ENCODE results near the gene GSS.

GSS gene

GRCh38 chr20:34955231-34956040, at the start of gene GSS, which contains the start of gene MYH7B:
TSS of gene GSS (minus strand) at chr20:34955806. CDS start at chr20:34951852, 3,954 bp downstream.
TSS of gene MYH7B (plus strand) at chr20:34955868. CDS start at chr20:34978006, 22,138 bp downstream.
- DNase-seq (ENCODE audit: low read depth in 2 of 2): peak; percentile 93 to 98

DNA sequence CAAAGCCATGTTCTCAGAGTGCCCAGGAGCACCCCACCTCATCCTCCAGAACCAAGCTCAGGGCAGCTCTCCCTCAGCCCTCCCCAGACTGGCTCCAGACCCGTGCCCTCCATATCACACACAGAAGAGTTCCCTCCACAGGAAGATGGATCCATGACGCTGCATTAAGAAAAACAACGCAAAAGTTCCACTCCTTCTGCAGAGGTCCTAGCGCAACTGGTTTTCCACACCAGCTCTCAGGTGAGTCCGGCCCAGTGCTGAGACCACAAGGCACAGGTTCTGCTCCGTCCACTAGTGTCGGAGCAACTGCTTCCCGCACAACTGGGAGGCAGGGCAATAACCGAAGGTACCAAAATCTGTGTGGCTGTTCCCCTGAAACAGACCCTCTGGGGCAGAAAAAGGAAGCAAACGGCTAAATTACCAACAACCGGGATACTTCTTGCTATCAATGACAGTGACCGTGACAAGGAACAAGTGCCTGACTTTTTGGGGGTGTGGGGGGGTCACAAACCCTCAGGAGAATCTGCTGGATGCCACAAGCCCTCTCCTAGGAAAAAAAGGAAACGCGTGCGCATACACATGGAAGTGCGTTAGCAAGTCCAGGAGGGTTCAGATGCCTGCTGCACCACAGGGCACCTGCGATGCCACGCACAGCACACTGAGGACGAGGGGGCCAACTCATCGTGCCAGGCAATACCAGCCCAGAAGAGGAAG, 49.3 kb upstream of the GSS start:
- no peak for DNase-seq (ENCODE audit: low read depth in 2 of 2)

DNA sequence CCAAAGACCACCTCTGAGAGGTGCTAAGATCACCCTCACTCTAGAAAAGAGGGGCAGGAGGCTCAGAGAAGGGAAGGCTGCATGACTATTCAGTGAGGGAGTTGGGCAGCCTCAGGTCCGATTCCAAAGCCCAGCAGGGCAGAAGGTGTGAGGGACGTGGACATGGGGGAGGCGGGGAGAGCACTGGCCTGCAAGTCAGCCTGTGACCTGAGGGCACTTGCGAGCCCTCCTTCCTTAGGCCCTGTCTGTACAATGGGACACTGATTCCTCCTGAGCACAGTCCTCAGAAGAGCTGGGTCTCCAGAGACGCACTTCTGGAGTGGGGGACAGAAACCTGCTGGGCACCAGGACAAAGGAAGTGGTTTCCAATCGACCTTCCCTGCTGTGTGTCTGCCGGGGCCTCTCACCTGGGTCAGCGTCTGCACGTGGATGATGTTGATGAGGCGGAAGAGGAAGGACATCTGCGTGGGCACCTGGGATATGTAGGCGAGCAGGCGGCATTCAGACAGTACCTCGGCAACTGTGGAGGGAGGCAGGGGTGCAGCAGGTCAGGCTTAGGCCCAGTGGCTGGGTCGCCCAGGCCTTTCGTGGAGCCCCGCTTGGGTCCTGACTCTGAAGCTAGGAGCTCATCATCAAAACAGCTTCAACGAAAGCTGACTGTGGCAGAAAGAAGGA, 48.6 kb upstream of the GSS start:
- DNase-seq (ENCODE audit: low read depth in 2 of 2): no peak

GRCh38 chr20:35003211-35004031, 47.8 kb upstream of the GSS start:
- DNase-seq (ENCODE audit: low read depth in 2 of 2): no peak

DNA sequence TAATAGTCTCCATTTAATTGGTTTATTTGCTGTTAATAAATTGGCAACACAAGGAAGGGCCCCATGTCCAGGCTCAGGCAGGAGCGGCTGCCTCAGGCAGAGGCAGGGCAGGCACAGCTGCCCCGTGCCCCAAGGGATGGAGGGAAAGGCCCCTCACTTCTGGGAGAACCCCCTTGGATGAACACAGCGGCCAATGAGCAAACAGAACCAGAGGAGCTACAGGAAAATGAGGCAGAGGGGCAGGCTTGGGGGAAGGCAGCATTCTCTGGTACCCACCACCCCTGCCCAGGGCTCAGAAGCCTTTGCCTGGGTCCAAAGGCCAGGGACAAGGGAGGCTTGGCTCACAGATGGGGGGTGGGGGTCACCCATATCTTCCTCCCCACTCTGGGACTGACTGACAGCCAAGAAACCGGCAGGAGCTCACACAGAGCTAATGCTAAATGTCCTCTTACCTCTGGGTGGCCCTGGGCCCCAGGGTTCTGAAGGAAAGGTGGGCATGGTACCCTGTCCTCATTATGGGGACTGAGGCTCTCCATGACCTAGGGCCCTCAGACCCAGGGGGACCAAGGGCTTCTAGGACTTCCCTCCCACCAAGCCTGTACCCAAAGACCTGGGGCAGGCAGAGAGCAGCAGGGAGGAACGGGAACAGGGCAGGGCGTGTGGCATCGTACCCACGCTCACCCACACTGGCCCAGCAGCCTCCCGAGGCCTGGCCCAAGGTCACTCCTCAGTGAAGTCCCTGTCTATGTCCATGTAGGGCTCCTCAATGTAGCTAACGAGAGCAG, 47.0 kb upstream of the GSS start:
- DNase-seq (ENCODE audit: low read depth in 2 of 2): no peak

- DNase-seq (ENCODE audit: low read depth in 2 of 2): no peak
Observed at GRCh38 chr20:35001596-35002362, 46.2 kb upstream of the GSS start.

- no peak for DNase-seq (ENCODE audit: low read depth in 2 of 2)
Observed at GRCh38 chr20:35000922-35001595, 45.5 kb upstream of the GSS start.

GRCh38 chr20:35000311-35000921, 44.8 kb upstream of the GSS start:
- DNase-seq (ENCODE audit: low read depth in 2 of 2): no peak

DNA sequence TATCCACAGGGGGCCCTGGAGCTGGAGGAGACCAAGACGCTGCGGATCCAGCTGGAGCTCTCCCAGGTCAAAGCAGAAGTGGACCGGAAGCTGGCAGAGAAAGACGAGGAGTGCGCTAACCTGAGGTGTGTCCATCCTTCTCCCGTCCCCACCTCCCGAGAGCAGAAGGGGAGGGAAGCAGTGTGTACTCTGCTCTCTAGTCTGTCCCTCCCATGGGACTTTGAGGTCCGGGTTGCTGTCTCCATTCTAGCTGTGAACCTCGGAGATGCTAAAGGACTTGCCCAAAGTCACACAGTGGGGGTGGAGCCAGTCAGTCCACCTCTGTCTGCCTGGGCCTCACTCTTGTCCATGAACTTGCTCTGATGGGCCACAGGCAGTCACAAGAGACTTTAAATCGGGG, 44.2 kb upstream of the GSS start:
- DNase-seq (ENCODE audit: low read depth in 2 of 2): no peak

DNA sequence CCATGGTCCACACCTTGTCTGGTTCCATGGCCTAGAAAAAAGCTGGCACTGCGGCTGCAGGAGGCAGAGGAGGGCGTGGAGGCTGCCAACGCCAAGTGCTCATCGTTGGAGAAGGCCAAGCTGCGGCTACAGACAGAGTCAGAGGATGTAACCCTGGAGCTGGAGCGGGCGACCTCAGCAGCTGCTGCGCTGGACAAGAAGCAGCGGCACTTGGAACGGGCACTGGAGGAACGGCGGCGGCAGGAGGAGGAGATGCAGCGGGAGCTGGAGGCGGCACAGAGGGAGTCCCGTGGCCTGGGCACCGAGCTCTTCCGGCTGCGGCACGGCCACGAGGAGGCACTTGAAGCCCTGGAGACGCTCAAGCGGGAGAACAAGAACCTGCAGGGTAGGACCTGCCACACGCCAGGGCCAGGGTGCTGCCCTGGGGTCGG, 43.4 kb upstream of the GSS start:
- DNase-seq (ENCODE audit: low read depth in 2 of 2): no peak

GRCh38 chr20:34998331-34998950, 42.8 kb upstream of the GSS start:
- DNase-seq (ENCODE audit: low read depth in 2 of 2): no peak

GRCh38 chr20:34997774-34998173, 42.2 kb upstream of the GSS start:
- no peak for DNase-seq (ENCODE audit: low read depth in 2 of 2)

DNA sequence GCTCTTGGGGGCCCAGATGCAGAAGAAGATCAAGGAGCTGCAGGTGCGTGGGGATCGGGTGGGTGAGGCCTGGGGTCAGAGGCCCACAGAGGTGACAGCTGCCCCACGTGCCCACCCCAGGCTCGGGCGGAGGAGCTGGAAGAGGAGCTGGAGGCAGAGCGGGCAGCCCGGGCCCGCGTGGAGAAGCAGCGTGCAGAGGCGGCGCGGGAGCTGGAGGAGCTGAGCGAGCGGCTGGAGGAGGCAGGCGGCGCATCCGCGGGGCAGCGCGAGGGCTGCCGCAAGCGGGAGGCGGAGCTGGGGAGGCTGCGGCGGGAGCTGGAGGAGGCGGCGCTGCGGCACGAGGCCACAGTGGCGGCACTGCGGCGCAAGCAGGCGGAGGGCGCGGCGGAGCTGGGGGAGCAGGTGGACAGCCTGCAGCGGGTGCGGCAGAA, 41.5 kb upstream of the GSS start:
- DNase-seq (ENCODE audit: low read depth in 2 of 2): no peak

DNA sequence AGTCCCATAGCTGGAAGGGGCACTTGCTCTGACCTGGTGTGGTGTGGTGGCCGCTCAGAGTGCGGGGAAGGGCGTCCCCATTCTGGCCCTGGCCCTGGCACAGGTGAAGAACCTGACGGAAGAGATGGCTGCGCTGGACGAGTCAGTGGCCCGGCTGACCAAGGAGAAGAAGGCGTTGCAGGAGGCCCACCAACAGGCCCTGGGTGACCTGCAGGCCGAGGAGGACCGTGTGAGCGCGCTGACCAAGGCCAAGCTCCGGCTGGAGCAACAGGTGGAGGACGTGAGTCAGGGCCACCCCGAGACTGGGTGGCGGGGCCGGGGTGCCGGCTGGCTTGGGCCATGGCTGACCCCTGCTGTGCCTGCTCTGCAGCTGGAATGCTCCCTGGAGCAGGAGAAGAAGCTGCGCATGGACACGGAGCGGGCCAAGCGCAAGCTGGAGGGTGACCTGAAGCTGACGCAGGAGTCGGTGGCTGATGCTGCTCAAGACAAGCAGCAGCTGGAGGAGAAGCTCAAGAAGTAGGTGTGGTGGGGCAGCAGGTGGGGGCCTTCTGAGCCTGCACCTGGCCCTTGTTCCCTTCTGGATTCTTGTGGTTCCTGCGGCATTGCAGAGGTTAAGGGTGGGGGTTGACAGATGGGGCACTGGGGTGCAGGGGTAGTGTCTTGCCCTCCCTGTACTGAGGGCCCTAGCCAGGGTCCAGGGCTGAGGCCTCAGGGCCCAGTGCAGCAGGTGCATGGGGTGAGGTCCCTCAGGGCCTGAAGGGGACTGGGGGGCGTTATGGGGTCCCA, 40.8 kb upstream of the GSS start:
- no peak for DNase-seq (ENCODE audit: low read depth in 2 of 2)

DNA sequence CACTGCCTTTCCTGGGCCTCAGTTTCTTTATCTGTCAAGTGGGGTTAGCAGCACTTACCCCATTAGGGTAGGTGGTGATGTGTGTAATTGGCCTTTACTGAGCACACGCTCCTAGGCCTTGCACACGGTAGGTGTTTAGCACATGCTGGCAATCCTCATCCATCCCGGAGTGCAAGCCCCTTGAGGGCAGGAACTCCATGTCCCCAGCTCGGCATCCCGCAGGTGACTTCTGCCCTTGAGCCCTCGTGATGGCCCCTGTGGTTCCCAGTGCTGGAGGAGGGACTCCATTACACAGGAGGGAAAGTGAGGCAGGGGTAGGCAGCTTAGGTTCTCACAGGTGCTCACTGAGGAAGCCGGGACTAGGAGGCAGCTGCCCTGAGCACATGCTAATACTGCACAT, 40.1 kb upstream of the GSS start:
- DNase-seq (ENCODE audit: low read depth in 2 of 2): no peak

DNA sequence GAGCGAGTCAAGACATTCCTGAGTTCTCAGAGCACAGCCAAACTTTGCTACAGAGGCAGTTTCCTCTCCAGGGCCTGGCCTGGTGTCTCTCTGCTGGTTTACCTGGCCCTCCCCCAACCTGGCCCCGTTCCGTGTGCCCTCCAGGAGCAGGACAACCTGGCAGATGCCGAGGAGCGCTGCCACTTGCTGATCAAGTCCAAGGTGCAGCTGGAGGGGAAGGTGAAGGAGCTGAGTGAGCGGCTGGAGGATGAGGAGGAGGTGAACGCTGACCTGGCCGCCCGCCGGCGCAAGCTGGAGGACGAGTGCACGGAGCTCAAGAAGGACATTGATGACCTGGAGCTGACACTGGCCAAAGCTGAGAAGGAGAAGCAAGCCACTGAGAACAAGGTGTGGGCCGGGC, 39.6 kb upstream of the GSS start:
- DNase-seq (ENCODE audit: low read depth in 2 of 2): no peak

GRCh38 chr20:34994509-34995131, 39.0 kb upstream of the GSS start:
- no peak for DNase-seq (ENCODE audit: low read depth in 2 of 2)

Measured in stimulated activated CD8-positive, alpha-beta memory T cell treated with anti-CD3 and anti-CD28 coated beads, Interleukin-7, amount 100 ng/mL, for 1 hour (primary cell).